GM23338 (cell line): ENCODE measurements around the gene PIM3. TPM values are rescaled to one million over a fixed set of nuclear protein-coding genes. Genes with fewer than 3 reads are reported as not detected.

Source experiments
- ATAC-seq: fragments of 200-7000 bp; cut with Tn5 transposase; 3 replicates; pipeline ENCODE4 v1.9.1; 2020
- DNase-seq: peaks from one replicate; pipeline ENCODE4 v3.0.0-alpha.2; 2015; ENCODE audit warnings: low spot score
- H2AFZ ChIP-seq: fragments of 200-600 bp; sonication (generic); 2 replicates; pipeline ENCODE4 v1.8.0; 2016; ENCODE audit warnings: antibody characterized with exemption, mild to moderate bottlenecking, moderate library complexity
- H3F3A ChIP-seq: fragments of 200-600 bp; sonication (generic); replicated peaks from 2 replicates; pipeline ENCODE4 v1.8.0; 2017; ENCODE audit warnings: antibody characterized with exemption, mixed run types, low read depth
- H3K27ac ChIP-seq: fragments of 200-600 bp; sonication (generic); 2 replicates; pipeline ENCODE4 v1.6.1; 2016; ENCODE audit warnings: low read depth
- H3K27me3 ChIP-seq: fragments of 200-600 bp; sonication (generic); 2 replicates; pipeline ENCODE4 v1.8.0; 2016; ENCODE audit warnings: mild to moderate bottlenecking, mixed run types, moderate library complexity; ENCODE audit not compliant: insufficient read depth
- H3K36me3 ChIP-seq: fragments of 200-600 bp; sonication (generic); 2 replicates; pipeline ENCODE4 v1.8.0; 2016; ENCODE audit warnings: mild to moderate bottlenecking; ENCODE audit not compliant: insufficient read depth
- H3K4me1 ChIP-seq: fragments of 200-600 bp; sonication (generic); 2 replicates; pipeline ENCODE4 v1.8.0; 2016; ENCODE audit warnings: mild to moderate bottlenecking, moderate library complexity; ENCODE audit not compliant: insufficient read depth
- H3K4me2 ChIP-seq: fragments of 200-600 bp; sonication (generic); 2 replicates; pipeline ENCODE4 v1.7.1; 2017; ENCODE audit warnings: mixed run types
- H3K4me3 ChIP-seq: fragments of 200-600 bp; sonication (generic); 2 replicates; pipeline ENCODE4 v1.6.1; 2016; ENCODE audit warnings: mixed run types
- H3K79me2 ChIP-seq: fragments of 200-600 bp; sonication (generic); replicated peaks from 2 replicates; pipeline ENCODE4 v1.8.0; 2017; ENCODE audit warnings: mild to moderate bottlenecking; ENCODE audit not compliant: insufficient read depth
- H3K9me2 ChIP-seq: fragments of 200-600 bp; sonication (generic); 2 replicates; pipeline ENCODE4 v1.8.0; 2017; ENCODE audit not compliant: insufficient read depth
- H4K20me1 ChIP-seq: fragments of 200-600 bp; sonication (generic); replicated peaks from 2 replicates; pipeline ENCODE4 v1.8.0; 2017; ENCODE audit warnings: mild to moderate bottlenecking; ENCODE audit not compliant: insufficient read depth
- H3K27ac Mint-ChIP-seq: 2 replicates; pipeline ENCODE4 v1.8.0; 2020; ENCODE audit warnings: inconsistent platforms, mild to moderate bottlenecking, moderate library complexity, mixed read lengths
- H3K27me3 Mint-ChIP-seq: 3 replicates; pipeline ENCODE4 v1.8.0; 2022; ENCODE audit warnings: low read depth, mild to moderate bottlenecking, moderate library complexity, mixed read lengths, inconsistent platforms; ENCODE audit not compliant: insufficient read depth, poor library complexity
- H3K36me3 Mint-ChIP-seq: 3 replicates; pipeline ENCODE4 v1.8.0; 2021; ENCODE audit warnings: low read depth, mild to moderate bottlenecking, inconsistent platforms, moderate library complexity, mixed read lengths
- H3K4me1 Mint-ChIP-seq: 3 replicates; pipeline ENCODE4 v1.8.0; 2020; ENCODE audit warnings: mild to moderate bottlenecking, inconsistent platforms, mixed read lengths
- H3K4me3 Mint-ChIP-seq: 3 replicates; pipeline ENCODE4 v1.8.0; 2021; ENCODE audit warnings: moderate library complexity, mild to moderate bottlenecking, inconsistent platforms, mixed read lengths
- H3K9me3 Mint-ChIP-seq: 3 replicates; pipeline ENCODE4 v1.8.0; 2020; ENCODE audit warnings: moderate library complexity, mild to moderate bottlenecking, inconsistent platforms, mixed read lengths
- CREB1 ChIP-seq: fragments of 250-450 bp; sonication (Bioruptor Pico); IDR thresholded peaks from 2 replicates; pipeline ENCODE4 v1.5.0; 2020; ENCODE audit warnings: low read depth, mild to moderate bottlenecking, moderate library complexity
- EZH2 ChIP-seq: fragments of 200-600 bp; sonication (generic); IDR thresholded peaks from one replicate; pipeline ENCODE4 v1.8.0; 2017; ENCODE audit warnings: antibody characterized with exemption, mild to moderate bottlenecking, low read depth; ENCODE audit not compliant: unreplicated experiment
- EZH2phosphoT487 ChIP-seq: fragments of 200-600 bp; sonication (generic); IDR thresholded peaks from one replicate; pipeline ENCODE4 v1.8.1; 2018; ENCODE audit warnings: antibody characterized with exemption; ENCODE audit not compliant: unreplicated experiment
- JUNB ChIP-seq: IDR thresholded peaks from one replicate; pipeline ENCODE4 v1.6.1; 2016; ENCODE audit warnings: antibody characterized with exemption; ENCODE audit not compliant: unreplicated experiment
- NANOG ChIP-seq: IDR thresholded peaks from 2 replicates; pipeline ENCODE4 v1.6.1; 2016; ENCODE audit warnings: antibody characterized with exemption, borderline replicate concordance
- POLR2AphosphoS5 ChIP-seq: IDR thresholded peaks from 2 replicates; pipeline ENCODE4 v1.6.1; 2016; ENCODE audit warnings: antibody characterized with exemption, low read depth
- STAT1 ChIP-seq: IDR thresholded peaks from one replicate; pipeline ENCODE4 v1.6.1; 2016; ENCODE audit warnings: antibody characterized with exemption; ENCODE audit not compliant: unreplicated experiment
- ZNF114 ChIP-seq: fragments of 250-450 bp; sonication (Bioruptor Pico); IDR thresholded peaks from 2 replicates; pipeline ENCODE4 v1.5.0; 2020; ENCODE audit warnings: mild to moderate bottlenecking, moderate library complexity
- ZNF331 ChIP-seq: fragments of 250-450 bp; sonication (Bioruptor Pico); IDR thresholded peaks from 2 replicates; pipeline ENCODE4 v1.5.0; 2020; ENCODE audit warnings: low read depth, mild to moderate bottlenecking, moderate library complexity
- polyA plus RNA-seq: library from polyadenylated mRNA; unstranded; fragments of >200 nt; fragmentation: Nextera tagmentation; extraction: Ambion mirVana; gene quantifications from 2 replicates; pipeline ENCODE4 v1.2.1, GENCODE V29; 2016
- total RNA-seq: library from RNA; depleted of rRNA; stranded (reverse); fragments of >200 nt; shearing (Covaris generic); gene quantifications from 2 replicates; pipeline ENCODE4 v1.2.3, GENCODE V29; 2014
- TF ChIP-seq, protein P1 (sequence below): IDR thresholded peaks from 2 replicates; pipeline ENCODE4 v1.6.1; 2016; ENCODE audit warnings: antibody characterized with exemption
- TF ChIP-seq, protein P2 (sequence below), 2 experiments: fragments of 200-600 bp in 1 of 2; sonication (generic) in 1 of 2; conservative IDR thresholded peaks; 2 replicates each; pipeline versions ENCODE4 v1.5.1 to v1.6.1; 2016 to 2017; ENCODE audit warnings: antibody characterized with exemption in 2 of 2, low read depth in 2 of 2, mild to moderate bottlenecking in 2 of 2, moderate library complexity in 1 of 2
- TF ChIP-seq, protein P3 (sequence below): fragments of 250-450 bp; sonication (Bioruptor Pico); IDR thresholded peaks from 2 replicates; pipeline ENCODE4 v1.5.0; 2020; ENCODE audit warnings: mild to moderate bottlenecking, moderate library complexity
- TF ChIP-seq, protein P4 (sequence below): IDR thresholded peaks from one replicate; pipeline ENCODE4 v1.6.1; 2018; ENCODE audit warnings: antibody characterized with exemption; ENCODE audit not compliant: unreplicated experiment

PIM3 gene
- total and polyA plus RNA-seq, 2 experiments from 2014 or later, result 17.7 to 37.3 TPM

DNA sequence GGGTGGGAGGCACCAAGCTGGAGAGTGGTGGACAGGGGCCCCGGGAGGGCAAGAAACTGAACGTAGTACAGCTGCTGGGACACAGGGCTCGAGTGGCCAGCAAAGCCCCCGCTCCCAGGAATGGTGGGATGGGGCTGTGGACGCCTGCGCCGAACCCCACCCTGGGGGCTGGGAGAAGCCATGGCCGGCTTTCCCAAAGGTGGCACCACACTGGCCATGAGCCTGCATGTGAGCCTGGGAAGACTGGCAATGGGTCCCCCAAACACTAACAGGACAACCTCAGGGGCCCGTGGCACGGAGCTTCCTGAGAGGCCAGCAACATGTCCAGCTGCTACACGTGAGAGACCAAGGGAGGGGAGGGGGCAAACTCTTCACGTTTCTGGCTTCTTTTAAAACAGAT lies 46.3 kb upstream of the PIM3 start:
- Histone ChIP-seq H3K4me1 (no peaks in the 10 kb centered on the region; the same call in 1 of the 2 replicates), H3F3A (peaks cover 6% of the 10 kb centered on the region; the same call in 1 of the 2 replicates), H2AFZ (no peak overlapping the region), H3K4me3 (no peak overlapping the region), H3K27me3 (no peaks in the 10 kb centered on the region), H4K20me1 (no peaks in the 10 kb centered on the region; the same call in 1 of the 2 replicates), H3K79me2 (peaks cover 17% of the 10 kb centered on the region), H3K36me3 (no peaks in the 10 kb centered on the region), H3K27ac (no peak overlapping the region), H3K4me2 (no peak overlapping the region), H3K9me2 (no peaks in the 10 kb centered on the region)
- Mint-ChIP-seq H3K4me1 (no peaks in the 10 kb centered on the region; the same call in 2 of the 3 replicates), H3K4me3 (no peak overlapping the region), H3K27me3 (peaks cover 7% of the 10 kb centered on the region), H3K9me3 (no peaks in the 10 kb centered on the region), H3K27ac (no peak overlapping the region), H3K36me3 (no peaks in the 10 kb centered on the region; the same call in 2 of the 3 replicates)
- ATAC-seq, result no peak
- no peak for TF ChIP-seq NANOG
- TF ChIP-seq, protein P1, sequence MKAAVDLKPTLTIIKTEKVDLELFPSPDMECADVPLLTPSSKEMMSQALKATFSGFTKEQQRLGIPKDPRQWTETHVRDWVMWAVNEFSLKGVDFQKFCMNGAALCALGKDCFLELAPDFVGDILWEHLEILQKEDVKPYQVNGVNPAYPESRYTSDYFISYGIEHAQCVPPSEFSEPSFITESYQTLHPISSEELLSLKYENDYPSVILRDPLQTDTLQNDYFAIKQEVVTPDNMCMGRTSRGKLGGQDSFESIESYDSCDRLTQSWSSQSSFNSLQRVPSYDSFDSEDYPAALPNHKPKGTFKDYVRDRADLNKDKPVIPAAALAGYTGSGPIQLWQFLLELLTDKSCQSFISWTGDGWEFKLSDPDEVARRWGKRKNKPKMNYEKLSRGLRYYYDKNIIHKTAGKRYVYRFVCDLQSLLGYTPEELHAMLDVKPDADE, result no peak
- TF ChIP-seq, protein P2, sequence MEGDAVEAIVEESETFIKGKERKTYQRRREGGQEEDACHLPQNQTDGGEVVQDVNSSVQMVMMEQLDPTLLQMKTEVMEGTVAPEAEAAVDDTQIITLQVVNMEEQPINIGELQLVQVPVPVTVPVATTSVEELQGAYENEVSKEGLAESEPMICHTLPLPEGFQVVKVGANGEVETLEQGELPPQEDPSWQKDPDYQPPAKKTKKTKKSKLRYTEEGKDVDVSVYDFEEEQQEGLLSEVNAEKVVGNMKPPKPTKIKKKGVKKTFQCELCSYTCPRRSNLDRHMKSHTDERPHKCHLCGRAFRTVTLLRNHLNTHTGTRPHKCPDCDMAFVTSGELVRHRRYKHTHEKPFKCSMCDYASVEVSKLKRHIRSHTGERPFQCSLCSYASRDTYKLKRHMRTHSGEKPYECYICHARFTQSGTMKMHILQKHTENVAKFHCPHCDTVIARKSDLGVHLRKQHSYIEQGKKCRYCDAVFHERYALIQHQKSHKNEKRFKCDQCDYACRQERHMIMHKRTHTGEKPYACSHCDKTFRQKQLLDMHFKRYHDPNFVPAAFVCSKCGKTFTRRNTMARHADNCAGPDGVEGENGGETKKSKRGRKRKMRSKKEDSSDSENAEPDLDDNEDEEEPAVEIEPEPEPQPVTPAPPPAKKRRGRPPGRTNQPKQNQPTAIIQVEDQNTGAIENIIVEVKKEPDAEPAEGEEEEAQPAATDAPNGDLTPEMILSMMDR (conservative IDR thresholded peaks at IDR 0.05; ENCODE audit: low read depth in 2 of 2), result no peak
- TF ChIP-seq, protein P3, sequence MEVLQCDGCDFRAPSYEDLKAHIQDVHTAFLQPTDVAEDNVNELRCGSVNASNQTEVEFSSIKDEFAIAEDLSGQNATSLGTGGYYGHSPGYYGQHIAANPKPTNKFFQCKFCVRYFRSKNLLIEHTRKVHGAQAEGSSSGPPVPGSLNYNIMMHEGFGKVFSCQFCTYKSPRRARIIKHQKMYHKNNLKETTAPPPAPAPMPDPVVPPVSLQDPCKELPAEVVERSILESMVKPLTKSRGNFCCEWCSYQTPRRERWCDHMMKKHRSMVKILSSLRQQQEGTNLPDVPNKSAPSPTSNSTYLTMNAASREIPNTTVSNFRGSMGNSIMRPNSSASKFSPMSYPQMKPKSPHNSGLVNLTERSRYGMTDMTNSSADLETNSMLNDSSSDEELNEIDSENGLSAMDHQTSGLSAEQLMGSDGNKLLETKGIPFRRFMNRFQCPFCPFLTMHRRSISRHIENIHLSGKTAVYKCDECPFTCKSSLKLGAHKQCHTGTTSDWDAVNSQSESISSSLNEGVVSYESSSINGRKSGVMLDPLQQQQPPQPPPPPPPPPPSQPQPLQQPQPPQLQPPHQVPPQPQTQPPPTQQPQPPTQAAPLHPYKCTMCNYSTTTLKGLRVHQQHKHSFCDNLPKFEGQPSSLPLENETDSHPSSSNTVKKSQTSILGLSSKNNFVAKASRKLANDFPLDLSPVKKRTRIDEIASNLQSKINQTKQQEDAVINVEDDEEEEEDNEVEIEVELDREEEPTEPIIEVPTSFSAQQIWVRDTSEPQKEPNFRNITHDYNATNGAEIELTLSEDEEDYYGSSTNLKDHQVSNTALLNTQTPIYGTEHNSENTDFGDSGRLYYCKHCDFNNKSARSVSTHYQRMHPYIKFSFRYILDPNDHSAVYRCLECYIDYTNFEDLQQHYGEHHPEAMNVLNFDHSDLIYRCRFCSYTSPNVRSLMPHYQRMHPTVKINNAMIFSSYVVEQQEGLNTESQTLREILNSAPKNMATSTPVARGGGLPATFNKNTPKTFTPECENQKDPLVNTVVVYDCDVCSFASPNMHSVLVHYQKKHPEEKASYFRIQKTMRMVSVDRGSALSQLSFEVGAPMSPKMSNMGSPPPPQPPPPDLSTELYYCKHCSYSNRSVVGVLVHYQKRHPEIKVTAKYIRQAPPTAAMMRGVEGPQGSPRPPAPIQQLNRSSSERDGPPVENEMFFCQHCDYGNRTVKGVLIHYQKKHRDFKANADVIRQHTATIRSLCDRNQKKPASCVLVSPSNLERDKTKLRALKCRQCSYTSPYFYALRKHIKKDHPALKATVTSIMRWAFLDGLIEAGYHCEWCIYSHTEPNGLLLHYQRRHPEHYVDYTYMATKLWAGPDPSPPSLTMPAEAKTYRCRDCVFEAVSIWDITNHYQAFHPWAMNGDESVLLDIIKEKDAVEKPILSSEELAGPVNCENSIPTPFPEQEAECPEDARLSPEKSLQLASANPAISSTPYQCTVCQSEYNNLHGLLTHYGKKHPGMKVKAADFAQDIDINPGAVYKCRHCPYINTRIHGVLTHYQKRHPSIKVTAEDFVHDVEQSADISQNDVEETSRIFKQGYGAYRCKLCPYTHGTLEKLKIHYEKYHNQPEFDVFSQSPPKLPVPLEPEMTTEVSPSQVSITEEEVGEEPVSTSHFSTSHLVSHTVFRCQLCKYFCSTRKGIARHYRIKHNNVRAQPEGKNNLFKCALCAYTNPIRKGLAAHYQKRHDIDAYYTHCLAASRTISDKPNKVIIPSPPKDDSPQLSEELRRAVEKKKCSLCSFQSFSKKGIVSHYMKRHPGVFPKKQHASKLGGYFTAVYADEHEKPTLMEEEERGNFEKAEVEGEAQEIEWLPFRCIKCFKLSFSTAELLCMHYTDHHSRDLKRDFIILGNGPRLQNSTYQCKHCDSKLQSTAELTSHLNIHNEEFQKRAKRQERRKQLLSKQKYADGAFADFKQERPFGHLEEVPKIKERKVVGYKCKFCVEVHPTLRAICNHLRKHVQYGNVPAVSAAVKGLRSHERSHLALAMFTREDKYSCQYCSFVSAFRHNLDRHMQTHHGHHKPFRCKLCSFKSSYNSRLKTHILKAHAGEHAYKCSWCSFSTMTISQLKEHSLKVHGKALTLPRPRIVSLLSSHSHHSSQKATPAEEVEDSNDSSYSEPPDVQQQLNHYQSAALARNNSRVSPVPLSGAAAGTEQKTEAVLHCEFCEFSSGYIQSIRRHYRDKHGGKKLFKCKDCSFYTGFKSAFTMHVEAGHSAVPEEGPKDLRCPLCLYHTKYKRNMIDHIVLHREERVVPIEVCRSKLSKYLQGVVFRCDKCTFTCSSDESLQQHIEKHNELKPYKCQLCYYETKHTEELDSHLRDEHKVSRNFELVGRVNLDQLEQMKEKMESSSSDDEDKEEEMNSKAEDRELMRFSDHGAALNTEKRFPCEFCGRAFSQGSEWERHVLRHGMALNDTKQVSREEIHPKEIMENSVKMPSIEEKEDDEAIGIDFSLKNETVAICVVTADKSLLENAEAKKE (CRISPR knock-in tag), result no peak
- no peak for TF ChIP-seq EZH2
- TF ChIP-seq, protein P4, sequence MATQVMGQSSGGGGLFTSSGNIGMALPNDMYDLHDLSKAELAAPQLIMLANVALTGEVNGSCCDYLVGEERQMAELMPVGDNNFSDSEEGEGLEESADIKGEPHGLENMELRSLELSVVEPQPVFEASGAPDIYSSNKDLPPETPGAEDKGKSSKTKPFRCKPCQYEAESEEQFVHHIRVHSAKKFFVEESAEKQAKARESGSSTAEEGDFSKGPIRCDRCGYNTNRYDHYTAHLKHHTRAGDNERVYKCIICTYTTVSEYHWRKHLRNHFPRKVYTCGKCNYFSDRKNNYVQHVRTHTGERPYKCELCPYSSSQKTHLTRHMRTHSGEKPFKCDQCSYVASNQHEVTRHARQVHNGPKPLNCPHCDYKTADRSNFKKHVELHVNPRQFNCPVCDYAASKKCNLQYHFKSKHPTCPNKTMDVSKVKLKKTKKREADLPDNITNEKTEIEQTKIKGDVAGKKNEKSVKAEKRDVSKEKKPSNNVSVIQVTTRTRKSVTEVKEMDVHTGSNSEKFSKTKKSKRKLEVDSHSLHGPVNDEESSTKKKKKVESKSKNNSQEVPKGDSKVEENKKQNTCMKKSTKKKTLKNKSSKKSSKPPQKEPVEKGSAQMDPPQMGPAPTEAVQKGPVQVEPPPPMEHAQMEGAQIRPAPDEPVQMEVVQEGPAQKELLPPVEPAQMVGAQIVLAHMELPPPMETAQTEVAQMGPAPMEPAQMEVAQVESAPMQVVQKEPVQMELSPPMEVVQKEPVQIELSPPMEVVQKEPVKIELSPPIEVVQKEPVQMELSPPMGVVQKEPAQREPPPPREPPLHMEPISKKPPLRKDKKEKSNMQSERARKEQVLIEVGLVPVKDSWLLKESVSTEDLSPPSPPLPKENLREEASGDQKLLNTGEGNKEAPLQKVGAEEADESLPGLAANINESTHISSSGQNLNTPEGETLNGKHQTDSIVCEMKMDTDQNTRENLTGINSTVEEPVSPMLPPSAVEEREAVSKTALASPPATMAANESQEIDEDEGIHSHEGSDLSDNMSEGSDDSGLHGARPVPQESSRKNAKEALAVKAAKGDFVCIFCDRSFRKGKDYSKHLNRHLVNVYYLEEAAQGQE, result no peak
- no peak for TF ChIP-seq POLR2AphosphoS5
- no peak for TF ChIP-seq STAT1
- no peak for TF ChIP-seq ZNF114 (CRISPR knock-in tag)
- no peak for TF ChIP-seq CREB1 (CRISPR knock-in tag)
- TF ChIP-seq JUNB, result no peak
- TF ChIP-seq ZNF331 (CRISPR knock-in tag), result no peak
- TF ChIP-seq EZH2phosphoT487, result no peak
- DNase-seq, result no peak
